Right renal pelvis (tissue), 4 donors: Measurements from ENCODE around the gene MYOC. TPM values are rescaled to one million over a fixed set of nuclear protein-coding genes. Genes with fewer than 3 reads are reported as not detected.
"Not testable (repeated sequence)": the region's sequence is repeated elsewhere in the genome, so short reads cannot be mapped to it uniquely, and the experiment has no call there.

Experiments
- DNase-seq, 4 donors: peaks; one replicate each; pipeline ENCODE4 v3.0.0-alpha.2; 2013; ENCODE audit warnings: low read depth in 4 of 4, low spot score in 3 of 4, missing footprints in 1 of 4
- polyA plus RNA-seq, 4 donors: library from polyadenylated mRNA; unstranded; fragments of 120-200 nt; gene quantifications; one replicate each; pipeline ENCODE4 v1.2.1, GENCODE V29; 2013; ENCODE audit not compliant: insufficient read length in 4 of 4

The MYOC gene
- polyA plus RNA-seq = under 1 TPM; 0.08 to 0.29 (median 0.21) TPM

DNA sequence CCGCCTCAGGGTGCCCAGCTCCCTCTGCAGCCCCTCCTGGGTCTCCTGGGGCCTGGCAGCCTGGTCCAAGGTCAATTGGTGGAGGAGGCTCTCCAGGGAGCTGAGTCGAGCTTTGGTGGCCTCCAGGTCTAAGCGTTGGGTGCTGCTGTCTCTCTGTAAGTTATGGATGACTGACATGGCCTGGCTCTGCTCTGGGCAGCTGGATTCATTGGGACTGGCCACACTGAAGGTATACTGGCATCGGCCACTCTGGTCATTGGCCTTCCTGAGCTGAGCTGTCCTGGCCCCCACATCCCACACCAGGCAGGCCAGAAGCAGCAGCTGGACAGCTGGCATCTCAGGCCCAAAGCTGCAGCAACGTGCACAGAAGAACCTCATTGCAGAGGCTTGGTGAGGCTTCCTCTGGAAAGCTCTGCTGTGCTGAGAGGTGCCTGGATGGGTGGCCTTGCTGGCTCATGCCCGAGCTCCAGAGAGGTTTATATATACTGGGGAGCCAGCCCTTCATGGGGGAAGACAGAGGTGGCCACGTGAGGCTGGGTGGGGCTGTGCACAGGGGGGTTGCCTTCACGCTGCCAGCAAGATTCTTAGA, at the start of gene MYOC:
MYOC (minus strand) TSS at position 455 of the 589 bp plus-strand sequence; CDS start at position 378, 77 bp downstream.
- DNase-seq = no peak

DNA sequence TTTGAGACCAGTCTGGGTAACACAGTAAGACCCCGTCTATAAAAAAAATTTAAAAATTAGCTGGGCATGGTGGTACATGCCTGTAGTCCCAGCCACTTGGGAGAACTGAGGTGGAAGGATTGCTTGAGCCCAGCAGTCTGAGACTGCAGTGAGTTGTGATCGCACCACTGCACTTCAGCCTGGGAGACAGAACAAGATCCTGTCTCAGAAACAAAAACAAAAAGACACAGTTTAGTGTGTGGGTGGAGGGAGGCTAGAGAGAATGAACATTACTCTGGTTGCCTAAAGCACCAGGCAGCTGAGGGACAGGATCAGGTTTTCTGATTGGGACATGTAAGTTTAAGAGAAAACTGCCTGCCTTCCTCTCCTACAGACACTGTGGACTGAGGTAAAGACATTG, 47.0 kb upstream of the MYOC start:
- peak in 2 of 4 donors; percentile 12 to 33 for DNase-seq

DNA sequence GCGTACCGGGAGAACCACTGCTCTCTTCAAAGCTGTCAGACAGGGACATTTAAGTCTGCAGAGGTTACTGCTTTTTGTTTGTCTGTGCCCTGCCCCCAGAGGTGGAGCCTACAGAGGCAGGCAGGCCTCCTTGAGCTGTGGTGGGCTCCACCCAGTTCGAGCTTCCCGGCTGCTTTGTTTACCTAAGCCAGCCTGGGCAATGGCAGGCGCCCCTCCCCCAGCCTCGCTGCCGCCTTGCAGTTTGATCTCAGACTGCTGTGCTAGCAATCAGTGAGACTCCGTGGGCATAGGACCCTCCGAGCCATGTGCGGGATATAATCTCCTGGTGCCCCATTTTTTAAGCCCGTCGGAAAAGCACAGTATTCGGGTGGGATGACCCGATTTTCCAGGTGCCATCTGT, 43.3 kb upstream of the MYOC start:
- not testable (repeated sequence) for DNase-seq

DNA sequence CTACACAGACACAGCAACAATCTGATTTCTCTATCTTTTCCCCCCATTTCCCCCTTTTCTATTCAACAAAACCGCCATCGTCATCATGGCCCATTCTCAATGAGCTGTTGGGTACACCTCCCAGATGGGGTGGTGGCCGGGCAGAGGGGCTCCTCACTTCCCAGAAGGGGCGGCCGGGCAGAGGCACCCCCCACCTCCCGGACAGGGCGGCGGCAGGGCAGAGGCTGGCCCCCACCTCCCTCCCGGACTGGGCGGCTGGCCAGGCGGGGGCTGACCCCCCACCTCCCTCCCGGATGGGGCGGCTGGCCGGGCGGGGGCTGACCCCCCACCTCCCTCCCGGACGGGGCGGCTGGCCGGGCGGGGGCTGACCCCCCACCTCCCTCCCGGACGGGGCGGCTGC, 41.1 kb upstream of the MYOC start:
- not testable (repeated sequence) for DNase-seq

DNA sequence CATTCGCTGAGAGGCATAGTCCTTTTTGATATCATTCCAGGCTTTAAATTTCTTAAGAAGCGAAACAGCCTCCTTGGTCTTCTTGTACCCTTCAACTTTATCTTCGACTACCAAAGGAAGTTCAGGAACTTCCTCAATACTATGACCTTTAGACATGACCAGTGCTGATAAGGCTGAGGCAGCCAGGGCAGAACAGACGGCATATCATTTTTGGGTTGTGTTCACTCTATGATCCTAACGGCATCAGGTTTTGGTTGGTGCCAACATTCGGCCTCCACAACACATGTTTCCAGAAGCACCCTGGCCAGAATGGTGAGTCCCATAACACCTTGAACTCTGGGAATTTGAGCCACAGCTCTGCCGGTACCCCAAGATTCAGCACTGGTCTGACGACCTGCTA, 31.4 kb upstream of the MYOC start:
- no peak for DNase-seq

DNA sequence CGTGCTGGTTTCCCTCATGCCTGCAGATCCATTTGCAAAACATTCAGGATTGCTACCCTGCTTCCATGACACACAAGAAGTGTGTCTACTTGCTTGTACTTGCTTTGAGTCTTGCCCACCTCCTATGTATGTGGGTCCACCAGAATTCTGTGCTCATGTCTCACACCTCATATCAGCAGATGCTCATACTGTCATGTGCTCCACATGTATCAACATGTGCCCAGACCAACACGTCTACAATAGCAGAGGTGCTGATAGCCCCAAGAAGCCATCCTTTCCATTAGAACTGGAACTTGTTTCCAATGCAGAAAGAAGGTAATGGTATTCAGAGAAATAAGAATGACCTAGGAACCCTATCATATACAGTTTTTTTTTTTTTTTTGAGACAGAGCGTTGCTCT, 27.9 kb upstream of the MYOC start:
- no peak for DNase-seq

DNA sequence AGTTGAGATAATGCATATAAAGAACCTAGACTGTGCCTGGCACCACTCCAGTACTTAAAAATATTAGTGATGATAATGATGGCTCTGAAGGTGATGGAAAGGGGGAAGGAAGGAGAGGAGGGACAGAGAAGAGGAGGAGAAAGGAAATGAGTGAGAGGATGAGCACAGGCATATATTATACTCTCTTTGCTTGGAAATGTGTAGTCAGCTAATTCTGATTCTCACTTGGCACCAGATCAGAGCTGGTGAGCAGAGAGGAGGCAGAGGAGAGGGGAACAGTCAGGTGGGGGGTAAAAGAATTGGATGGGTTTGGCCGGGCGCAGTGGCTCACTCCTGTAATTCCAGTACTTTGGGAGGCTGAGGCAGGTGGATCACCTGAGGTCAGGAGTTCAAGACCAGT, 24.3 kb upstream of the MYOC start:
- no peak for DNase-seq

DNA sequence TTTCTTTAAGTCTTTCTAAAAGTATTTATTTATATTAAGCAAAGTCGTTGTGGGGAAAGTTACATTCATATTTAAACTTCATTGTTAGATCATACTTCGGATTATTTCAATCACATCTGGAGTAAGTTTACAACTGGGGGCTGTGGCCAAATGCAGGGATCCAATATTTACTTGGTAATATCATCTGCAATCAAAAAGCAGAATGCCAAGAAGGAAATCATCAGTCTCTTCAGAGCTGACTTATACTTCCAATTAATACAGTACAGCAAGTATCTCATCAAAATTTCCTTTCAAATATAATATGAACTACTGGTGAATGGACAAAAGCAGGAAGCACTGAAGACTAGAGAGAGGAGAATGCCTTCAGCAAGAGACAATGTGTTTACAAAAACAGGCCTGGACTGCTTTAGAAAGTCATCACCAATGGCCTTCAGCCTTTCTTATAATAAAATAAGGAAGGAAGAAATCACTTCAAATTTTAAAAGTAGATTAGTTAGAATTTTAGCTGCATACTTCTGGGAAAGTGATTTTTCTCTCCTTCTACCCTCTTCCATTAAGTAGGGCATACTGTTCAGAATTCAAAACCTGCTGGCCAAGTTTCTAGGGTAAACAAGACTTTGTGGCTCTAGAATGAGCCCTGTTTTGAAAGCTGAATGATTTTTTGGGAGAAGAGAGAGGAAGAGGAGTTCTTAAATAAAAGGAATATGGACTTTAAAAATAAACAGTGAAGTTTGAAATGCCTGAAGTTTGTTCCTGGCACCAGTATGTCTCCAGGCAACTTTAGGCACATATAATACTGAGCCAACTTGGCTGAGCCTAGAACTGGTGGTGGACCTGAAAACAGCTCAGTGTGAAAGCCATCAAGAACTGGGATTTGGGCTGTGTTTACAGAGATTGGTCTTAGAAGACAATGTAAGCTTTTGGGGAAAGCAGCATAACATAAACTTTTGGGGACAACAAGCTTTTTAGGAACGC, 22.2 kb upstream of the MYOC start:
- no peak for DNase-seq

DNA sequence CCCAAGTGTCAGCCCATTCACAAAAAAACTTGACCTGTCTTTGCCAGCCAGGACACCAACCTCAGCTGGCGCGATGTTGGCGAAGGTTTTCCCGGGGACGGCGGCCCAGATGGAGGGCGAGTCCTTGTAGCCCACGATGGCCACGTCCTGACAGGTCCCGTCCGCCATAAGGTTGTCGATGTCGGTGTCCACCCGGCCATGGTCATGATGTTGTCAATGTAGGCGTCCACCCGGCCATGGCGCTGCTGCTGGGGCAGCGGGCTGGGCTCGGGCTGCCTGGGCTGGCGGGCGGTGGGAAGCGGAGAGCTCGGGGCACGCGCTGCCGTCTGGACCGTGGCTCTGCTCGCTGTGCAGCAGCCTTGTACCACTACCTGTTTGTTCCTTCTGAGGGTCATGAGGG, 18.3 kb upstream of the MYOC start:
- no peak for DNase-seq

DNA sequence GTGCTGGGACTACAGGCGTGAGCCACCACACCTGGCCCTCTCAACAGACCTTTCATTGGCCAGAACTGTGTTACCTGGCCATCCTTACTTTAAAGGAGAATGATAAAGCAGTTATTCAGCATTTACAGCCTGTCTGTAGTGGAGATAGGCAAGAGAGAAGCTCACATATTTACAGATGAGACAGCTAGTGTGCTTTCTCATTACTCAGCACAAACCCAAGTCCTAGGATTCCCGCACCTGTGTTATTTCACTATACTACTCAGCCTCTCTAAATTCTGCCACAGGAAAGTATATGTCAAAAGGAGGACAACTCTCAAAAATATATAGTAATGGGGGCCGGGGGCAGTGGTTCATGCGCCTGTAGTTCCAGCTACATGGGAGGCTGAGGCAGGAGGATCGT, 15.9 kb upstream of the MYOC start:
- DNase-seq = no peak

DNA sequence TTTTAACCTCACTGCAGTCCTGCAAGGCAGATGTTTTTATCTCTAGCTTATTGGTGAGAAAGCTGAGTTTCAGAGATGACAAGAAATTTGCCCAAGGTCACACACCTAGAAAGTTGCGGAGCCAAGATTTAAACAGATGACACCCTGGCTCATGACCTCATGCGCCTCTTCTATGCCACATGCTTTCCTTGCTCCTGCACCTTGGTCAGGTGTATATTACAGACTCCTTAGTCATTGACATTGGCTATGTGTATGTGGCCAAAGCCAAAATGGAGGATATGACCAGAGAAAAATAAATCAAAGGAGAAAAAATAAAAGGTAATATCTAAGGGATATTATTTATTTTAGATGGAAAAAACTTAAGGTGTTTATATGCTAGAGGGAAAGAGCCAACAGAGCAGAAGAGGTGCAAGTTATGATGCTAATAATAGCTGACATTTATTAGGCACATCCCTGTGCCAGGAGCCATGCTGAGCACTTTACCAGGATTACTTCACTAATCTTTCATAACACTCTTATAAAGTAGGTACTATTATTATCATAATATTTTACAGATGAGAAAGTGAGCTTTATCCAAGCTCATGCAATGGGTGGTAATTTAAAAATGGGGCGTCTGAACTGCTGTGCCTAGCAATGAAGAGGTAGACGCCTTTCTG, 13.8 kb upstream of the MYOC start:
- no peak for DNase-seq

DNA sequence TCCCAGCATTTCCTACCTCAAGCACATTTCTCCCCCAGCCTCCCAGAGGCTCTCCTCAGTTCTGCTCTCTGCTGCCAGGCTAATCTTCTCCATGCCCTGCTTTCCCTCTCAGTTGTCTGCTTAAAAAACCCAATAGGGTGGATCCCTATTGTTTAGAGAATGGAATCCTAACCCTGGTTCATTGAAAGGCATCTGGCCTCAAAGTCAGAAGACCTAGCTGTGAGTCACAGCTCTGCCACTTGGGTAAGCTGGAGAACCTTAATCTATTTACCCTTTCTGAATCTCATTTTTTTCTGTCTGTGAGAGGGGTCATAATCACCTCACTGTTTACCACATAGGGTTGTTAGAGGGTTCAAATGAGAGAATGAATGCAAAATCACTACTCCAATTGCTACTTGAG, 12.5 kb upstream of the MYOC start:
- no peak for DNase-seq

DNA sequence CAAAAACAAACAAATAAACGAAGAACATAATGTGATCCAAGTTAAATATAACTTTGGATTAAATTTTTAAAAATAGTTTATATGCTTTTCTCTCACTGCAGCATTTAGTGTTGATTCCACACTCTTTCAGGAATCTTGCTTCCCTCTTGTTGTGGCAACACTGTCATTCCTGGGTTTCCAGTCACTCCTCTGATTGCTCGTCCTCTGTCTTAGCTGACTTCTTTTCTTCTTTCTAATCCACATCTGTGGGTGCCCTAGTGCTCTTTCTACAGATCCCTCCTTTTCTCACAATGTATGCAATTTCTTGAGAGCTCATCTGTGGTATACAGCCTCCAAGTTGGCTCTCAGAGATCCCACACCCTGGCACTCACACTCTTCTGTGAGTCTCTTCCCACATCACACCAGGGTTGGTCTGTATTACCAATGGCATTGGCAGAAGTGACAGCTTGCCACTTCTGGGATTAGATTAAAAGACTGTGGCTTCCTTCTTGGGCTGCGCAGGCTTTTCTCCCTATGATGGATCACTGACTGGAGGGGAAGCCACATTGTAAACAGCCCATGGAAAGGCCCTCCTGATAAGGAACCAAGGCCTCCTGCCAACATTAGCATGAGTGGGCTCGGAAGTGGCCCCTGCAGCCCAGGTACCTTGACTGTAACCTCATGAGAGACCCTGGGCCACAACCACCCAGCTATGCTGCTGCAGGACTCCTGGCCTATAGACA, 11.5 kb upstream of the MYOC start:
- no peak for DNase-seq

DNA sequence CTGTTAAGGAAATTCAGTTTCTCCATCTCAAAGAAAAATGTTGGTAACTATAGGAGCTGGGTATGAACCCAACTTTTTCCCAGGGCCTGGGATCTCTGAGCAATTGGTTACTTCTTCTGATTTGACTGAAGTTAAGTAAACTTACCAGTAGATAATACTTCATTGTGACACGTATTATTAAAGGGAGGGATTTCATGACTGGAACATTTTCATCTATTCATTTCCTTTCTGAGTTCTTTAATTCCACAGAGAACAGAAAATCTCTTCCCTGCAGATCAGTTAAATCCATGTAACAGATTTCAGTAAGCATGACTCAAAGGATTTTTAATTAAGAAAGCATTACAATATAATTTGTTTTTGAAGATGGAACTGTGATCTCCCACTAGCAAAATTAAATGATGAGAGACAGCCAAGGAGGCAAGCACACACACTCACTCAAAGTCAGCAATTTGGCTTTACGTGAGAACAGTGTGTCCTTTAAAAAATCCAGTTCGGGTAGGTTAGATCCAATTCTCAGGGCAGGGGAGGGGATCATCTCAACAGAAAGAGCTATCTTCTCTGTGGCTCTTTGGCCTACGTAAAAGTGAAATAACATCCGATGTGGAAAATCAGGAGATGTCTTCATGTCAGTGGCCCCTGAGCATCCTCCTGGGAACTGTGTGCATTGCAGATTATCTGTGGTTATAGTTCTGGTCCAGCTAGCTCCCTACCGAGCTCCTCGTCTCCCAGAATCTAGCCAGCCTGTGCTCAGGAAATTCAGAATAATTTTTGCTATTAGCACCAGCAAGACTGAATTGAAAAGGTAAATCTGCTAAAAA, 10.8 kb upstream of the MYOC start:
- no peak for DNase-seq

DNA sequence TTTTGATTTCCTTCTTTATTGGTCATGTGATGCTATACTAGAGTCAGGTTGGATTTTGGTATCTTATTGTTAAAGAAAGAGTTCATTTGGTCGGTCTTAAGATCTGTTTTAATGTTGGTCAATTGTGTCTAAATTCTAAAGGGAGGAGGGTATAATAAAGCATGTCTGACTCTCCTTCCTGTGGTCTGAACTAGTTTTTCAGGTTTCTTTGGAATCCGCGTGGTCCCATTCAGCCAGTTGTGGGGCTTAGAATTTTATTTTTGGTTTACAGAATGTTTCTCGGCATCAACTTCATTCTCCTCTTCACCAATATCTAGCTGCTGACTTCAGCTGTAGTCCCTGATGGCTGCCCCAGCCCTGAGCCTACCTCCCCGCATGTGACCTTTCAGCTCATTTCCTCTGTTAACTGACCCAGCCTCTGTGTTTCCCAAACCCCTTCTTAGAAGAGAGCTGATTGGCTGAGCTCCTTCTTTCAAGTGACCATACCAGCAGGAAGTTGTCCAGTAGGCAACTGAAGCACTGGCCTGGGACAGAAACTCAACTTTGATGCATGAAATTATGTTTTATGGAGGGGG, 8.7 kb upstream of the MYOC start:
- DNase-seq = no peak

DNA sequence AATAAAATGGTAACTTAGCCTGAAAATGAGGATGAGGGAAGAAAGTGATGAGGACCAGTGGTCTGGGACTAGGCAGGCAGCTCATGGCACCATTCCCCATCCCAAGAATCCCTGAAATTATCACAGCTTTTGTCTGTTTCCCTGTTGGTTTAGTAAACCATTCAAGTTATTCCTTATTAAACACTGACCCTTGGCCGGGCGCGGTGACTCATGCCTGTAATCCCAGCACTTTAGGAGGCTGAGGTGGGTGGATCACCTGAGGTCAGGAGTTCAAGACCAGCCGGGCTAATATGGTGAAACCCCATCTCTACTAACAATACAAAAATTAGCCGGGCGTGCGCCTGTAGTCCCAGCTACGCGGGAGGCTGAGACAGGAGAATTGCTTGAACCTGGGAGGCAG, 3.7 kb upstream of the MYOC start:
- DNase-seq = not testable (repeated sequence)

DNA sequence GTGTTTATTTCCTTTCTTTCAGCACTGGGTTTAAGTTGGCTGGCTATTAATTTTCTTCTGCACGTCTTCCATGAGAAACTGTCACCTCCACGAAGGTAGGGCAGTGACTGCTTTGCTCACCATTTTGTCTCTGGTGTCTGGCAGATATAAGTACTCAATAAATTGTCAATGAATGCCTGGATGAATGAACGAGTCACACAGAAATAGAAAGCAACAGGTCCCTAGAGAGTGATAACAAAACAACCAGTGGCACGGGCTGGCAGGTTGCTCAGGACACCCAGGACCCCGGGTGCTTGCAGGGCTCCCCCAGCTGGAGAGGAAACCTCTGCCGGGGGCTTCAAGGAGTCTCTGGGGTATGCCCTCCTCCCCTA, 3.2 kb upstream of the MYOC start:
- DNase-seq = no peak

DNA sequence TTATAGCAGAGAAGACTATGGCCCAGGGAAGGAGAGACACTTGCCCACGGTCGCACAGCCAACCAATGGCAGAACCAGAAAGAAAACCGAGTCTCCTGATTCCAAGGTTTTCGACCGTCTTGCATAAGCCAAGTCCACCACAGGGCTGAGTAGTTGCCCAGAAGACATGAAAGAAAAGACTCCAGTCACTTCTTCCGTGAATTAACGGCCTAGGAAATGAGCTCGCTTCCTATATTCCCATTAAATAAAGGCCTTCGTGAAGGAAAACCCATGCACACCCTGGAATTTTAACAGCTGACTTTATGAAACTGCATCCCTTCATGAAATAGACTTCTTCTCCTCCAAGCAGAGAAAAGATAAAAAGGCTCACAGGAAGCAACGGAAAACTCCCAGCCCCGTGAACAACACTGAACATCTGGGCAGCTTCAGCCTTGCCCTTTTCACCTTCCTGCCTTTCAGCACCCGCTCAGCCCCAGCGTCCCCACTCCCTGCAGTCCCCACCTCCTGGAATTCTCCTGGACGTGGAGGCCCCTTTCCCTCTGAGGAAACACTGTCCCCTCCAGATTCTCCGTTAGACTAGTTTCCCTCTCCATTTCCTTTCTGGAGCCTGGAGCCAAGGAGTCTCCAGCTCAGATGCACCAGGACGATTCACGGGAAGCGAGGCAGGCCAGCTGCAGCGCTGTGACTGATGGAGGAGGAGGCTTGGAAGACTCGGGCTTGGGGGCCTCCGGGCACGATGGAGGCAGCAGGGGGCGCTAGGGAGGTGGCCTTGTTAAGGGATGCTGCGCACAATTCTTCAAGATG, 2.7 kb upstream of the MYOC start:
- DNase-seq = peak in 3 of 4 donors; percentile 47 to 64 (median 47)
